ENCODE results near the gene HS3ST3A1.

The HS3ST3A1 gene

DNA sequence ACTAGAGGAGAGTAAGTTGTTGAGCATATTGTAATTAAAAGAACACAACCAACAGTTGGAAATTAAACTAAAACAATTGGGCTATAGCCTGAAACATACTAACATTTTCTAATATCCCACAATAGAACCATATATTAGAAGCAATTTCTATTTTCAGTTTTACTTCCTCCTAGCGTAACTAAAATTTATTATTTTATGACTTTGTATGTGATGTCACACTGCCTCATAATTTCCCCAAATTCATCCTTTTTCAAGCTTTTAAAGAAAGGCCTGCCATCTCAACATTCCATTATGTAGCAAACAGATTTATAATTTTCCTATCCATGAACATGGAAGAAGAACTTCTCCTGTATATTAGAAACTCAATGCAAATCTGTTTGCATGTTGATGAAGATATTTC, 110.2 kb downstream of the HS3ST3A1 start:
- DNase-seq: no peak

DNA sequence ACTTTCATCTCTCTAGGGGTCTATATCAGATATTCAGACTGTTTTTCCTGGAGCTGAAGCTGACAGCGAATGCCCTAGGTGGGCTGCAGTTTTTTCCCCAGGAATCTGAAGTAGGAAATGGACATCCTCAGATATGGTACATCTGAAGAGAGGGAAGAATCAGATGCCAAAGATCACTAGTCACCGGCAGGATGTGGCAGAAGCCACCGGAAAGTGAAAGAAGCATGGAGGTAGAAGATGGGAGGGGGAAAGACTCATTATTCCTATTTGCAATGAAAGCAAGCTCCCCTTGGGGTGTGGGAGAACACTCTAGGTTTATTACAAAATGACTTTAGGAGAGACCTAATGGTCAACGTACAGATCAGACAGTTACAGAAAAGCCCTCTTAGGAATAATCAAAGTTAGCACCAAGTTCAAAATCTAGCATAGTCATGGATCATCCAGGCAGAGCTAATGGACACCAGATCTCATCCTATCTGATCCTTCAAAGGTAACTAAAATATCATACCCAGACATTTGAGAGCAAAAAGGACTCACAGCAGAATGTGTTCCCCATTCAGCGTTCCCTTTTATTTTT, 110.7 kb downstream of the HS3ST3A1 start:
- no peak for DNase-seq

DNA sequence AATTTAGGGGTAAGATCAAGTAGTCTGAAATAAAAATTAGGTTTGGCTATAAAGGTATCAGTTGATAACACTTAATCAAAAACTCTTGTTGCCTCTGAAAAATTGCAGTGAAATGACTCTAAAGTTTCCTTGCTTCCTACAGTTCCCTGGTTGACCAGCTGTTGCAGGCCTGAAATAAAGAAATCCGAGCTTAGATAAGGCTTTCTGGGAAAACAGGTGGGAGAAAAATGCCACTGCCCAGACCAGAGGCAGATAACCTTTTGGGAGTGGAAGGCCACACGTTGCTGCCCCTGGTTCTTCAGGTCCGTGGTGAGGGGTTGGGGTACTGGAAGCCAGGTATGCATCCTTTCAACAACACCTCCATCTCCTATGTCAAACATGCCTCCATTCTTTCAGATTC, 111.3 kb downstream of the HS3ST3A1 start:
- DNase-seq: no peak

DNA sequence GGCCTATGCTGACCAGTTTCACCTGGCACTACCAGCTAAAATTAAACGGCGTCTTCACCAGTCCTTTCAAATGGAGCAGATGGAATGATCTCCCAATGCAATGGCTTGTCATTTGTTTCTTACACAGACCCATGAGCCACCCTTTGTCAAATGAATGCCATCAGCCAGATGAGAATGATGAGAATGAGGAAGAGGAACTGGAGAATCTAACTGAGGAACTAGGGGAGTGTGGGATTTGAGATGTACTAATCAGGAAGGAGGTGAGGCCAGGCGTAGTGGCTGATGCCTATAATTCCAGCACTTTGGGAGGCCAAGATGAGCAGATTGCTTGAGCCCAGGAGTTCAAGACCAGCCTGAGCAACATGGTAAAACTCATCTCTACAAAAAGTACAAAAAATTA, 116.4 kb downstream of the HS3ST3A1 start:
- no peak for DNase-seq

DNA sequence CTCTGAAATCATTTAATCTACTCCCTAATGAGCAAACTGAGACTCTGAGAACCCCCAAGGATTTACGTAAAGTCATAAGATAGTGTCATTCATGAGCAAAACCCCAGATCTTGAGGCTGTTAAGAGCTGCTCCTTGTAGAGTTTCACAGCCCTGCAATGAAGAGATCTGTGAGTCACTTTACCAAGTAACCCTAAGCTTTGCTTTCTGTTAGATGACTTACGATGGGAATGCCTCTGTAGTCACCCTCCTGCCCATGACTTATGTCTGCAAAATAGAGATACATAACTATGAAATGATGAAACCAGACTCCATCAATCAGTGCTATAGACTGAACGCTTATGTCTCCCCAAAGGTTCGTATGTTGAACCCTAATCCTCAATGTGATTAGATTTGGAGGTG, 117.7 kb downstream of the HS3ST3A1 start:
- no peak for DNase-seq

DNA sequence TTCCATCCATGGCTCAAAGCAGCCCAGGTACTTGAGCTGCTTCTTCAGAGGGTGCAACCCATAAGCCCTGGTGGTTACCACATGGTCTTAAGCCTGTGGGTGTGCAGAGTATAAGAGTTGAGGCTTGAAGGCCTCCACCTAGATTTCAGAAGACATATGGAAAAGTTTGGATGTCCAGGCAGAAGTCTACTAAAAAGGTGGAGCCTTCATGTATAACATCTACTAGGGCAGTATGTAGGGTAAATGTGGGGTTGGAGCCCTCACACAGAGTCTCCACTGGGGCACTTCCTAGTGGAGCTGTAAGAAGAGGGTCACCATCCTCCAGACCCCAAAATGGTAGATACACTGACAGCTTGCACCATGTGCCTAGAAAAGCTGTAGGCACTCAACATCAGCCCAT, 120.9 kb downstream of the HS3ST3A1 start:
- DNase-seq: no peak

DNA sequence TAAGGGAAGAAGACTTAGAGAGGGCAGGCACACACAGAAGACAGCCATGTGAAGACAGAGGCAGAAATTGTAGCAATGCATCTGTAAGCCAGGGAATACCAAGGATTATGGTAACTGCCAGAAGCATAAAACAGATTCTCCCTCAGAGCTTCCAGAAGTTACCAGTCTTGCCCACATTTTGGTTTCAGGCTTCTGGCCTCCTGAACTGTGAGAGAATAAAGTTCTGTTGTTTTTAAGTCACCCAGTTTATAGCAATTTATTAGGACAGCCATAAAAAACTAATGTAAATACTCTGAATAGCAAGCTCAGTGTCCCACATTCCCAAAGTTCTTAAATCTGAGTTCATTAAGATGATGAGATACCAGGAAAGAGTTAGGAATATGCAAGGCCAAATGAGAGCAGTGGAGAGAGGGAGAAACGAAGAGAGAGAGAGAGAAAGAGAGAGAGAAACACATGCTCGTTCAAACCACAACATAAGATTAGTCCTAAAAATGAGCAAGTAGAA, 123.4 kb downstream of the HS3ST3A1 start:
- no peak for DNase-seq

DNA sequence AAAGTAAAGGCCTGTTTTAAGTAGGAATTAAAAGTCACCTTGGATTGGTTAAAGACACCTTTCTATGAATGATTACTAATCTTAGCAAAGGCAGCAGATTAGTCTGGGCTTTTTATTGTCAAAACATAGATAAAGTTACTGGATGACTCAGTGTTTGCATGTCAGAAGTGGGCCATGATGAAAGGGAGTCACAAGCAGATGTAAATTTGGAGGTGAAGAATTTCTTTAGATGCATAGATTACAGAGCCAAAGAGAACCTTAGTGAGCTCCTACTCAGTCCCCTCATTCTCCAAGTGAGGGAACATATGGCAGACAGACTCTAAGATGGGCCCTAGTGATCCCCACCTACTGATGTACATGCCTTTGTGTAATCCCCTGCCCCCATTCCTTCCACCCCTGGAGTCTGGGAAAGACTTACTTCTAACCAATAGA, 124.5 kb downstream of the HS3ST3A1 start:
- no peak for DNase-seq

DNA sequence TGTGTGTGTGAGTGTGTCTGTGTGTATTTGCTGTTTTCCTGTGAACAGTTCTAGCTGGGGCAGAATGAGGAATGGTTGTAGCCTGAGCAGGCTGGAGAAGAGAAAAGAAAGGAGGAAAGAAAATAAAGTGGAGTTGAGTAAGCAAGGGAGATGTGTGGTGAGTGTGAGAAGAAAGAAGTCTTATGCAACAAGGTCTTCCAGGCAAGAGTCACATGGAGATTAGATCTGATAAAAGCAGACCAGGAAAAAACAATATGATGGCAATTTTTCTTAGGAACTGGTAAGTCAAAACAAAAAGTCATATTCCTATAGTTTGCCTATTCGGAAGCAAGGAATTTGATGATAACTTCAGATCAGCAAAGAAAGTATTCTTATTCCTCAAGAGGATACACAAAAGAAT, 125.0 kb downstream of the HS3ST3A1 start:
- no peak for DNase-seq

DNA sequence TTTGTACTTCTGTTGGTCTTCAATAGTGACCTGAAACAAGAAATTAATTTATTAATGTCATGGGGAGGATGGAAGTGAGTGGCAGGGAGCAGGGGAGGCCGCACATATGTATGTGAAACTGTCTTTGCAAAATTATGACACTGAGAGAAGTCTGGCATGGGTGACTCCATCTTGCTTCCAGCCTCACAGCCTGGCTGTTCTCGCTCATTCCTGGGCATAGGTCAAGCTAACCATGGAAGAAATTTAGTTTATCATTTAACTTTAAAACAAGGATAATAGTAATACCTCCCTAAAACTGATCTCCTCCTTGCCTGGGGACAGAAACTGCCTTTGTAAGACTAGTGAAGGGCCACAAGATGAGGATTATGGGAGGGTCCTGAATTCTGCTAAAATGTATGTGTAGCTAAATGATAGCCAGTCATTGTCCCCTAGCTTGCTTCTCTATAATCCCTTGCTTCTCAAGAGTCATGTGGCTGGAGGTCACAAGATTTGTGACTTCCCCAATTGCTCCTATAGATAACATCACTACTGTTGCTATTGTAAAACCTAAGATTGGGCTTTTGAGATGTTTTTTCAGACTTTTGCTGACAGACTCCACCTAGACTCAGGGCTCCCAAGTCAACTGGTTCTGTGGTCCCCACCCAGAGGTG, 126.0 kb downstream of the HS3ST3A1 start:
- no peak for DNase-seq

DNA sequence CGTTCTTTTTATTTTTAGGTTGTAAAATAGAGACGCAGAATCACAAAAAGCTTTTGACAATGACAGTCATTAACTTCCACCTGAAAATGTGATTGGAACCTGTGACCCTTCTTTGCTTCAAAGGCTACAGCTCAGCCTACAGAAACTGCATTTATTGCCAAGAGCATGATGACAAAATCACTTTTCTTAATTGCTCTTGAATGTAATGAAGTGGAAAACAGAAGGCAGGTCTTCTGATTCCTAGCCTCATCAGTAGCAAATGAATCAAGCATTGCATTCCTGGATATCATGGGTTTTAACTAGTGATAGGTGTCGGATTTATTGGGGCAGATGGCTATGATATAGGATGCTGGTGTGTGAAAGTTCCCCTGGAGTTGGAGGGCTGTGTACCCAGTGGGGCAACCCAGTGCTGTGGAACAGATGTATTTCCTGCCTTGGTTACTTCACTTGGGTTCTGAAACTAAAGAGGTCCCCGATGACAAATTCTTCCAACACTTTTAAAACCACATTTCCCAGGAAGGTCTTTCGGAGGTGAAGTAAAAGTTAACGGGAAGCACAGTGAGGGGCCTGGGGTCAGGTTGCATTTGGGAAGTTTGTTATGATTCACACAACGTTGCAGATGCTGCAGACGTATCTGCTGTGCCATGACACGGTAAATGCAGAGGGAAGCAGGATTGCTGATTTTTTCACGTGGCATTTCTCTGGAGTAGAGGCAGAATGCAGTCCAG, 127.5 kb downstream of the HS3ST3A1 start:
- DNase-seq: no peak

DNA sequence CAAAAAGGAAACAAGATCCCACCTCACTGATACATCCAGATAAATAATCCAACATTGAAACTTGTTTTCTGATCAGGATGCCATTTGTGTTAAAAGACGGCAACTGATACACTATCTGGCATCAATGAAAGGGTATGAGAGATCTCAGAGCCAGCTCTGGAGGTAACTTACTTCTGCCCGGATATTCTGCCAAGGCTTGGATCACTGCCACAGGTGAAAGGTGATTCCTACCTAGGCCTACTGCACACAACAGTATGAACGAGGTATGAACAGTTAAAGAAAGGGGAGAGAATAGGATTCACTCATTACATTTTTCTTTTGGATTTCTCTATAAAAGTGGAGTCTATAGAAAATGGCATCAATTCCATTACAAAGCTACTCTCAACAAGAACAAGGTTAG, 136.1 kb downstream of the HS3ST3A1 start:
- DNase-seq: no peak

DNA sequence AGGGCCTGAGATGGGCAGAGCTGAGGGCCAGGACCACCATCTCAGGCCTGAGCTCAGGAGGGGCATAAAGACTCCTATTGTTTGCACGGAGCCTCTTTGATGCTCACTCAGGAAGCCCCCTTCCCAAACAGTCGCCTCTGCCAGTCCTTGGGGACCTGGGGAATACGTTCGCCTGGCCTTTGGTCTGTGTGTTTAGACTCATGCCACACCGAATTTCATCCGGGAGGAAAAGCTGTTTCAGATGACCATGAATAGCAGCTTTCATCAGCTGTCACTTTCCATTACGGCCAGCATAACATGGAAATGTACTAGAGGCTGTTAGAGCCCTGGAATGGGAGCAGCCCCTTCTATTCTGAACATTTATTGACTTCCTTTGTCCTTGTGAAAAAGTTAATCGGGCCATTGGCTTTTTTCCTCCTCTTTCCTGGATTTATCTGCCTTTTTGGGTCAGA, 139.0 kb downstream of the HS3ST3A1 start:
- DNase-seq: no peak

DNA sequence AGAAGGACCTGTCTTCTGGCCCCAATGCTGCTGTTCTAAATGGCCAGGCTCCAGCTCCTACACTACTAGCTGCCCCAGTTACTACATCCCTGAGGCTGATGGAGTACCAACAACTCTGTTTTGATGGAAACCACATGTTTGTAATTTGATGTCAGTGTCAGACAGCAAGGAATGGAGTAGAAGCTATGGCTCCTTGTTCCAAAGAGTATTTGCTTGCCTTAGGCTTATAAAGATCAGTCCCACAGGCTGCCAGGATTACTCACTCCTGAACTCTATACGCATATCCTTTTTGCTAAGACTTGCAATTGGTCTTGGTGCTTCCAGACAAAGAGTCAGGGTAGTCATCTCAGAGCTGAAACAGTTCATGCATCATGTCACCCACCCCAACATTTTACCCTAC, 139.6 kb downstream of the HS3ST3A1 start:
- DNase-seq: no peak

DNA sequence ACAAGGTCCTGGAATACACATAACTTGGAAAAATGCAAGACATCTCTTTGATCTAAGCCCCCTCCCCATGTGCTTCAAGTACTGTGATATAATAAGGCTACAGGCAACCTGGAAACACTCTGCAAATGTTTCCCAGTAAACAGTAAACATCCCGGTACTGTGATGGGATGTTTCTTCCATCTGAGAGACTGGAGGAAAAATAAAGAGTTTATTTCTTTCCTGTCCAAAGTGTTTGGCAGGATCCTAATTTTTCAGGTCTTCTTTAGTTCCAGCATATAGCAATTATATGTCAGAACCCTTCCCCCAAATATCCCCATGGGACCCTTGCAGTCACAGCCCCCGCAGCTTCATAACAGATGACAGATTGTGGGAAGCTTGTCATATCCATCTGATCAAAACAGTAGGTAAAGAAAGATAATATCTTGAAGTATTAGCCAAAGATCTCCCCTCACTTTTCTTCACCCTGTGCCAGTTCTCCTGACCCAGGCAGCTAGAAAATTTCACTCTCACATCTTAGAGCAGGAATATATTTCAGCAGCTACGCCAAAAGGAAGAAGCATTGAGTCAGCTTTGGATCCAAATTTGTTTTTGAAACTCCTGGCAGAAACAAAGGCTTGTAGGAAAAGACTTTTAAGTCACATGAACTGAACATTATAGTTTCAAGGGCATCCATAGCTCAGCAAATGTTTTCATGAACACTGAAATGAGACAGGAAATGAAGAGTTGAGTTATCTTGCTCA, 141.3 kb downstream of the HS3ST3A1 start:
- no peak for DNase-seq

DNA sequence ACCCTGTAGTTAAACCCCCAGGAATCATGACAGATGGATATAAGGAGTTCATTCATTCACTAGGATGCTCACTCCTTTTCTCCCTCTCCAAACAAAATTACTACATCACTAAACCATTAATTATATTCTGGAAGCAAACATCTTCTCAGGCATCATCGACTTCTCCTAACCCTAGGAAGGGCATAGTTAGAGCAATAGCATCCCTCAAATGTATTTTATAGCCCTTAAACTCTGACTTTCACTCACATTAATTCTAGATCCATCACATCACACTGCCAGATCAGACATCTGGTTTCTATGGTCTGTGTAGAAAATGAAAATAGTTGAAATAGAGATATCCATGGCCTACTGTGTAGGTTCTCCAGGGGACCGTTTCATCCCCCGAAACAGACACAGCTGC, 143.9 kb downstream of the HS3ST3A1 start:
- no peak for DNase-seq
